ENCODE results near the gene CDC73. TPM values are rescaled to one million over a fixed set of nuclear protein-coding genes. Genes with fewer than 3 reads are reported as not detected.
"Not testable (repeated sequence)": the region's sequence is repeated elsewhere in the genome, so short reads cannot be mapped to it uniquely, and the experiment has no call there.

Gene CDC73
- total RNA-seq, 2 donors from 2014 or later, result 22.6 to 37.9 TPM

- DNase-seq (no peak), ATAC-seq (no peak)
- intact Hi-C loops (cut with DNase I), result no loop called here
- H3K9me3 ChIP-seq, result no peaks in the 10 kb centered on the region
- TF ChIP-seq POLR2A (IDR thresholded peaks at IDR 0.05), result no peak
- TF ChIP-seq, protein P1, sequence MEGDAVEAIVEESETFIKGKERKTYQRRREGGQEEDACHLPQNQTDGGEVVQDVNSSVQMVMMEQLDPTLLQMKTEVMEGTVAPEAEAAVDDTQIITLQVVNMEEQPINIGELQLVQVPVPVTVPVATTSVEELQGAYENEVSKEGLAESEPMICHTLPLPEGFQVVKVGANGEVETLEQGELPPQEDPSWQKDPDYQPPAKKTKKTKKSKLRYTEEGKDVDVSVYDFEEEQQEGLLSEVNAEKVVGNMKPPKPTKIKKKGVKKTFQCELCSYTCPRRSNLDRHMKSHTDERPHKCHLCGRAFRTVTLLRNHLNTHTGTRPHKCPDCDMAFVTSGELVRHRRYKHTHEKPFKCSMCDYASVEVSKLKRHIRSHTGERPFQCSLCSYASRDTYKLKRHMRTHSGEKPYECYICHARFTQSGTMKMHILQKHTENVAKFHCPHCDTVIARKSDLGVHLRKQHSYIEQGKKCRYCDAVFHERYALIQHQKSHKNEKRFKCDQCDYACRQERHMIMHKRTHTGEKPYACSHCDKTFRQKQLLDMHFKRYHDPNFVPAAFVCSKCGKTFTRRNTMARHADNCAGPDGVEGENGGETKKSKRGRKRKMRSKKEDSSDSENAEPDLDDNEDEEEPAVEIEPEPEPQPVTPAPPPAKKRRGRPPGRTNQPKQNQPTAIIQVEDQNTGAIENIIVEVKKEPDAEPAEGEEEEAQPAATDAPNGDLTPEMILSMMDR (IDR thresholded peaks at IDR 0.05), result no peak
- H3K36me3 ChIP-seq (replicated peaks in 1 of 2; ENCODE audit: insufficient read depth in 1 of 2, low read depth in 2 of 2), result no peaks in the 10 kb centered on the region
- H3K27me3 ChIP-seq, result no peaks in the 10 kb centered on the region
- H3K4me3 ChIP-seq, result no peak overlapping the region
- H3K4me1 ChIP-seq, result no peaks in the 10 kb centered on the region
- no peak overlapping the region for H3K27ac ChIP-seq
Observed at GRCh38 chr1:193285641-193286040, 163.8 kb downstream of the CDC73 start.

GRCh38 chr1:193288548-193289080 lies 166.8 kb downstream of the CDC73 start:
- intact Hi-C loops (cut with DNase I); H3K27me3 ChIP-seq; H3K4me1 ChIP-seq; H3K9me3 ChIP-seq; ATAC-seq; H3K4me3 ChIP-seq; DNase-seq; H3K27ac ChIP-seq; H3K36me3 ChIP-seq (replicated peaks in 1 of 2; ENCODE audit: insufficient read depth in 1 of 2, low read depth in 2 of 2): not testable (repeated sequence)
- 81 to 84% methylated on average over 2 of the region's 2 CpGs for WGBS, 2 donors

DNA sequence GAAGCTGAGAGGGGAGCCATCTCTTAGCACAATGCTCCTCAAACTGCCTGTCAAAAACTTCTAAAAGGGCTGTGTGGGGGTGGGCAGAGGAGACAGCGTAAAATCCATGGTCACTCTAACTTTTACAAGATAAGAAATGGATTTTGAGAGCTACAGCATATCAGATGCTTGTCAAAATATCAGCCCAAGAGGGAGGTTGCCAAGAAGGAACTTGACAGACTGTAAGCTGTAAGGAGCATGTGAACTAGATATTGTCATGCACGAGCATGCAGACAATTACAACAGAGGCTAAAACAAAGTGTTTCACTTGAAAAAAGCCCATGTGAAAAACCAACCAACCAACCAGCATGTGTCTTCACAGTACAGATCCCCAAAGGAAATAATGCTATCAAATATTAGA lies 171.9 kb downstream of the CDC73 start:
- no peaks in the 10 kb centered on the region for H3K36me3 ChIP-seq (replicated peaks in 1 of 2; ENCODE audit: insufficient read depth in 1 of 2, low read depth in 2 of 2)
- H3K4me3 ChIP-seq, result no peak overlapping the region
- no peaks in the 10 kb centered on the region for H3K27me3 ChIP-seq
- DNase-seq, result no peak
- H3K9me3 ChIP-seq, result no peaks in the 10 kb centered on the region
- WGBS, 2 donors, result 62 to 79% methylated on average over 2 of the region's 2 CpGs
- no peak for ATAC-seq
- TF ChIP-seq, protein P1 (IDR thresholded peaks at IDR 0.05), result no peak
- TF ChIP-seq POLR2A (IDR thresholded peaks at IDR 0.05), result no peak
- intact Hi-C loops (cut with DNase I), result no loop called here
- H3K4me1 ChIP-seq, result no peaks in the 10 kb centered on the region
- H3K27ac ChIP-seq, result no peak overlapping the region

GRCh38 chr1:193299038-193299437 lies 177.2 kb downstream of the CDC73 start:
- Histone ChIP-seq H3K9me3 (no peaks in the 10 kb centered on the region), H3K36me3 (replicated peaks in 1 of 2; ENCODE audit: insufficient read depth in 1 of 2, low read depth in 2 of 2) (no peaks in the 10 kb centered on the region), H3K27me3 (no peaks in the 10 kb centered on the region), H3K4me1 (no peaks in the 10 kb centered on the region), H3K27ac (no peak overlapping the region), H3K4me3 (no peak overlapping the region)
- DNase-seq, result no peak
- 56 to 76% methylated on average over 1 of the region's 1 CpG for WGBS, 2 donors
- no peak for TF ChIP-seq POLR2A (IDR thresholded peaks at IDR 0.05)
- intact Hi-C loops (cut with DNase I), result no loop called here
- ATAC-seq, result no peak

DNA sequence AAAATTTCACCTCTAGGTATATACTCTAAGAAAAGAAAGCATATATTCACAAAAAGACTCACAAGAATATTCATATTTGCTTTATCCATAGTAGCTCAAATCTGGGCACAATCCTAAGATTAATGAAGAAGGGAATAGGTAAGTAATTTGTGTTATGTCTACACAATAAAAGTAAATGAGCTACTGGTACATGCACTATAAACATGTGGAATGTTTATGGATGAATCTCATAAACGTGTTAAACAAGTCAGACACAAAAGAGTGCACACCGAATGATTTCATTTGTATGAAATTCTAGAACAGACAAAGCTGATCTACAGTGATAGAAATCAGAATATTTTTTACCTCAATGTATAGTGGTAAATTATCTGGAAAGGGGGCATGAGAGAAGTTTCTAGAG lies 179.9 kb downstream of the CDC73 start:
- H3K36me3 ChIP-seq (replicated peaks in 1 of 2; ENCODE audit: insufficient read depth in 1 of 2, low read depth in 2 of 2), result no peaks in the 10 kb centered on the region
- no peaks in the 10 kb centered on the region for H3K27me3 ChIP-seq
- H3K9me3 ChIP-seq, result no peaks in the 10 kb centered on the region
- WGBS, 2 donors, result 61 to 67% methylated on average over 2 of the region's 2 CpGs
- H3K4me3 ChIP-seq, result no peak overlapping the region
- no peak for TF ChIP-seq POLR2A (IDR thresholded peaks at IDR 0.05)
- TF ChIP-seq, protein P1 (IDR thresholded peaks at IDR 0.05), result no peak
- no peak overlapping the region for H3K27ac ChIP-seq
- ATAC-seq (no peak), DNase-seq (no peak)
- intact Hi-C loops (cut with DNase I), result no loop called here
- H3K4me1 ChIP-seq, result no peaks in the 10 kb centered on the region

- Histone ChIP-seq H3K9me3 (no peaks in the 10 kb centered on the region), H3K4me1 (no peaks in the 10 kb centered on the region), H3K27ac (no peak overlapping the region), H3K27me3 (no peaks in the 10 kb centered on the region), H3K36me3 (replicated peaks in 1 of 2; ENCODE audit: insufficient read depth in 1 of 2, low read depth in 2 of 2) (no peaks in the 10 kb centered on the region), H3K4me3 (no peak overlapping the region)
- intact Hi-C loops (cut with DNase I), result no loop called here
- DNase-seq, result no peak
- WGBS, 2 donors, result 76 to 95% methylated on average over 1 of the region's 1 CpG
- TF ChIP-seq, protein P1 (IDR thresholded peaks at IDR 0.05), result no peak
- no peak for TF ChIP-seq POLR2A (IDR thresholded peaks at IDR 0.05)
- ATAC-seq, result no peak
Observed at GRCh38 chr1:193303849-193304248, 182.0 kb downstream of the CDC73 start.

All from body of pancreas (tissue), 4 donors.